GM06990 (cell line): Measurements from ENCODE around the gene CLASRP.
"Not testable (repeated sequence)": the region's sequence is repeated elsewhere in the genome, so short reads cannot be mapped to it uniquely, and the experiment has no call there.

Source experiments
- DNase-seq: peaks from one replicate; pipeline ENCODE4 v3.0.0-alpha.2; 2011; ENCODE audit not compliant: insufficient read length; ENCODE audit errors: extremely low read depth
- H3K27me3 ChIP-seq: replicated peaks from 2 replicates; pipeline ENCODE4 v1.6.0; 2011; ENCODE audit warnings: low read length; ENCODE audit not compliant: control insufficient read depth, insufficient read depth
- H3K36me3 ChIP-seq: 2 replicates; pipeline ENCODE4 v1.5.1; 2011; ENCODE audit warnings: low read length; ENCODE audit not compliant: control insufficient read depth, insufficient read depth
- H3K4me3 ChIP-seq: replicated peaks from 2 replicates; pipeline ENCODE4 v1.5.1; 2011; ENCODE audit warnings: low read depth, mild to moderate bottlenecking, control low read depth, low read length
- CTCF ChIP-seq: IDR thresholded peaks from 2 replicates; pipeline ENCODE4 v1.5.1; 2011; ENCODE audit warnings: low read length, control low read depth, mild to moderate bottlenecking, inconsistent platforms; ENCODE audit not compliant: insufficient read depth, poor library complexity, severe bottlenecking

Gene CLASRP

GRCh38 chr19:45102481-45102880 is 63.6 kb downstream of the CLASRP start:
- H3K4me3 ChIP-seq, result no peak overlapping the region
- H3K36me3 ChIP-seq, result peaks cover 5% of the 10 kb centered on the region
- TF ChIP-seq CTCF, result no peak
- DNase-seq, result no peak
- no peaks in the 10 kb centered on the region for H3K27me3 ChIP-seq

- no peak for TF ChIP-seq CTCF
- DNase-seq, result no peak
- peaks cover 5% of the 10 kb centered on the region for H3K36me3 ChIP-seq
- H3K27me3 ChIP-seq, result no peaks in the 10 kb centered on the region
- H3K4me3 ChIP-seq, result peak overlapping the region; percentile 37
Measured at GRCh38 chr19:45103156-45103507, 64.3 kb downstream of the CLASRP start.

- Histone ChIP-seq H3K36me3 (peaks cover 5% of the 10 kb centered on the region), H3K27me3 (no peaks in the 10 kb centered on the region), H3K4me3 (peak overlapping the region; percentile 37)
- TF ChIP-seq CTCF, result no peak
- DNase-seq, result no peak
Measured at GRCh38 chr19:45103508-45104319, 64.9 kb downstream of the CLASRP start.

- no peak for TF ChIP-seq CTCF
- Histone ChIP-seq H3K4me3 (no peak overlapping the region), H3K27me3 (no peaks in the 10 kb centered on the region), H3K36me3 (peaks cover 6% of the 10 kb centered on the region)
- no peak for DNase-seq
Measured at GRCh38 chr19:45104658-45105349, 66.0 kb downstream of the CLASRP start.

- not testable (repeated sequence) for H3K27me3 ChIP-seq, DNase-seq, H3K36me3 ChIP-seq, H3K4me3 ChIP-seq
Measured at GRCh38 chr19:45106363-45106762, 67.5 kb downstream of the CLASRP start.

- H3K36me3 ChIP-seq, result peaks cover 1% of the 10 kb centered on the region
- no peak overlapping the region for H3K4me3 ChIP-seq
- TF ChIP-seq CTCF, result no peak
- no peak for DNase-seq
- no peaks in the 10 kb centered on the region for H3K27me3 ChIP-seq
Measured at GRCh38 chr19:45107621-45108150, 68.8 kb downstream of the CLASRP start.
